HG03139 (cell line): Measurements from ENCODE around the gene LRWD1.
A peak's percentile ranks its signal among the peaks of the same experiment; 100 is the strongest.
"Not testable (repeated sequence)": the region's sequence is repeated elsewhere in the genome, so short reads cannot be mapped to it uniquely, and the experiment has no call there.

Experiments used
- ATAC-seq: cut with Tn5 transposase; IDR thresholded peaks from one replicate; pipeline ENCODE4 v1.9.1; 2021; ENCODE audit not compliant: unreplicated experiment

Gene LRWD1

GRCh38 chr7:102467581-102468477, 3.0 kb downstream of the LRWD1 start:
- no peak for ATAC-seq

- no peak for ATAC-seq
Measured at GRCh38 chr7:102468478-102469350, 3.9 kb downstream of the LRWD1 start.

GRCh38 chr7:102469351-102469971, 4.7 kb downstream of the LRWD1 start:
- no peak for ATAC-seq

DNA sequence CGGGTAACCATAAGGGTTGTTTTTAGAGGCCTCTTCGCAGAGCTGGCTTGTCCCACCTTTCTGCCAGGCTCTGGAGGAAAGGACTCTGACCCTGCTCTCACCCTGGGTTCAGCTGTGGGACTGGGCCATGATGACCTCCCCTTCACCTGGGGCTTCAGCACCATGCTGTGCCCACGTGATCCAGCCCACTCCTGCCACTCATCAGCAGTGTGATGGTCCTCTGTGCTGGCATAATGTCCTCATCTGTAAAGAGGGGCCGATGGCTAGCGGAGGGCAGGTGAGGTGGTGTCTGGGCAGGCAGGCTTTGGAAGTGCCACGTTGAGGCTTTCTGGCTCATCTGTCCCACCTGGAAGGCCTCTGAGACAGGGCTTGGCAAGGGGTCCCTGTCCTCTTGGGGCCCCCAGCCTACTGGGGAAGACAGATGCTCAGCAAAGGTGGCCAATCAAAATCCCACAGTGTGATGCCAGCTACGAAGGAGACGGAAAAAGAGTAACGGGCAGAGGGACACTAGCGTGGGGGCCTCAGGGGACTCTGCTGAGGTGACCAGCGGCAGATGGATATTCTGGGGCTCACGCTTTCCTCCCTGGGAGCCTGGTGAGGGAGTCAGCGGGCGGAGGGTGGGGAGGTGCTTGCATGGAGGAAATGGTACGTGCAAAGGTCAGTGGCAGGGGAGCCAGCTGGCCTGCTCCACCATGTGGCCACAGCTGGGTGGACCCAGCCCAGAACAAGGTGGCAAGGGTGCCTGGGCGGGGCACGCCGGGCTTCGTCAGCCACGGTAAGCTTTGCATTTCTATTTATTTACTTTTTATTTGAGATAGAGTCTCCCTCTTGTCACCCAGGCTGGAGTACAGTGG, 5.4 kb downstream of the LRWD1 start:
- no peak for ATAC-seq

- ATAC-seq: no peak
Measured at GRCh38 chr7:102471791-102472125, 7.0 kb downstream of the LRWD1 start.

- no peak for ATAC-seq
Measured at GRCh38 chr7:102472126-102473041, 7.6 kb downstream of the LRWD1 start.

DNA sequence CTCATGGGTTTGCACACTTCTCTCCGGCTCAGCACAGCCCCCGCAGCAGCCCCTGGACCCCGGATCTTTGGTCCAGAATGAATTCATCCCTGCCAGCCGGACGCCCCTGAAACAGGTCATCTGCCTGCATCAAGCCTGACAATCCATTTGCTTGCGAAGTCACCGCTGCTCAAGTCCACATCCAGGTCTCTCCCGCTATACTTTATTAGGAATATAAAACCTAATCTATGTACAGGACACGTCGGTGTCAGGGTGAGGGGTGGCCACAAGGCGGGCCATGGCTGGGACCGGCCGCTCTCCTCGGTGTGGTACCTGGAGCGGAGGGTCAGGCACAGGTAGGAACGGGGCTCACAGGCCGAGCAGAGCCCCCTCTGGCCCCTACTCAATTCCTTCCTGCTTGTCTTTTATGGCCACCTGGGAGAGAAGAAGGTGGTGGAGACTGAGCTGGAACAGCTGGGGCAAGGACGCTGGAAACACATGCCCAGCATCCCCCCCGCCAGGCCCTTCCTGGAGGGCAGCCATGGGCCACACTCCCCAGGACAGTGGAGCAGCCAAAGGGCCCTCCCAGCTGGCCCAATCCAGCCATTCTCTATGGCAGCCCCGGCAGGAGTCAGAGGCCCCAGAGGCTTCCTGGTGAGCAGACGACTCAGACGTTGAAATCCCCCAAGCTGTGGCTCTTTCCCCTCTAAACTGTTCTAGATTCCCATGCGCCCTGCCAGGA, 8.6 kb downstream of the LRWD1 start:
- ATAC-seq: no peak

DNA sequence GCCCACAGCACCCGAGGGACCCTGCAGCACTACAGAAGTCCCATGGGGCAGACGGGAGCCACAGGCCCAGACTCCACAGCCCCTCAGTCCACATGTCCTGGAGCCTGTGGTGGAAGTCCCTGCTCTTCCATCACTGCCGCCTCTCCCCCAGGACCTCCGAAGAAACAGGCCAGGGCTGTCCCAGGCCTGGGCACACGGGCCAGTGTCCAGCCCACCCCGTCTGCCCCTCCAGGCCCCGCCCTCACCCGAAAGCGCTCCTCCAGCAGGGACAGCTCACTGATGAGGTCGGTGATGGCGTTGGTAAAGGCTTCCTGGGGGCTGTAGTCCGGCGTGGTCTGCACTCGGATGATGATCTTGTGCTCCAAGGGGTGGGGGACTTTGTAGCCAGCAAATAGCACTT, 9.3 kb downstream of the LRWD1 start:
- not testable (repeated sequence) for ATAC-seq

DNA sequence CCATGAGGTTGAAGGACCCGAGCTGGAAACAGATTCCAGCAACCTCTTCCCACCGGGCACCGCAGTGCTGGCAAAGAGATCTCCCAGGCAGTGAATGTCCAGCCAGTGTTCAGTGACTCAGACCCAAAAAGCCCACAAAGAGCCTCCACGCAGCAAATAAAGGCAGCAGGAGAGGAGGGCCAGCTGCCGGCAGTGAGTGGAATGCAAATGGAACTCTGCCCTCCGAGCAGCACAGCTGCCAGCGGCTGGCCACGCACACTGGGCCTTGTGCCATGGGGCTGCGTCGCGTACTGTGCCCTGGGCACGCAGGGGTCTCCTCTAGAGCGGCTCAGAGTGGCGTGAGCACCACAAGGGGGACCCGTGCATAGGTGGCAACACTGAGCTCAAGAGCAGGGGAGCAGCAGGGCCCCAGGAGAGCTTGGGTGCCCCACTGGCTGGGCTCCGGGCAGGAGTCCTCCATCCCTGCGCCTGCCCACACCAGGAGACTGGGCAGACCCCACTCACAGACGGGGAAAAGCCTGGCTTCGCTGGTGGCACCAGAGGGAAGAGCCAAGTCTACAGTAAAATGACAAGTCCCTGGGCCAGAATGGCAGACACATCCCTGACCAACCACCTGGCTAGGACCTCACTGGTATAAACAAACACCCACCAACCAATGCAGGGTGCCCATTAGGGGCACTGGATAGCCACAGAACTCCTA, 10.1 kb downstream of the LRWD1 start:
- ATAC-seq: not testable (repeated sequence)

- peak; percentile 85 for ATAC-seq
Measured at GRCh38 chr7:102478314-102479208, 13.8 kb downstream of the LRWD1 start, which contains the start of gene POLR2J. POLR2J (minus strand) TSS chr7:102478922; CDS start chr7:102478860, 62 bp downstream.

- peak; percentile 17 for ATAC-seq
Measured at GRCh38 chr7:102479209-102479584, 14.4 kb downstream of the LRWD1 start.

GRCh38 chr7:102479982-102480637, 15.3 kb downstream of the LRWD1 start:
- not testable (repeated sequence) for ATAC-seq

DNA sequence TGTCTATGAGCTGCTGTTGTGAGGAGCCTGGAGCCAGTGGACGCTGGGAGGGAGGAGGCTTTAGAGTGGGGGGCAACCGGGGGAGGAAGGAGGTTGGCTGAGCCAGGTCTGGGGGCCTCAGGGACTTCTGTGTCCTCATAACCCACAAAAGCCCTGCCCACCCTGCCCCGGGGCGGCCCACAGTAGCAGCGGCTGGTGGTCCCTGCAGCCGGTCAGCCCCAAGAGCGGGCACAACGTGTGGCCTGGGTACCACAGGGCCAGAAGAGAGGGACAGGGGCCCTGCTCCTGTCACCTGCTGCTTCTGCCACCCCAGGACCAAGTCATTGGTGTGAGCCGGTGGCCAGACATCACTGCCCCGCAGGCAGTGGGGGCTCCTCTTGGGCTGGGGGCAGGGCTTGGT, 17.2 kb downstream of the LRWD1 start:
- not testable (repeated sequence) for ATAC-seq

- ATAC-seq: not testable (repeated sequence)
Measured at GRCh38 chr7:102484317-102484716, 19.5 kb downstream of the LRWD1 start.

GRCh38 chr7:102490529-102491075, 25.8 kb downstream of the LRWD1 start:
- peak; percentile 40 for ATAC-seq

DNA sequence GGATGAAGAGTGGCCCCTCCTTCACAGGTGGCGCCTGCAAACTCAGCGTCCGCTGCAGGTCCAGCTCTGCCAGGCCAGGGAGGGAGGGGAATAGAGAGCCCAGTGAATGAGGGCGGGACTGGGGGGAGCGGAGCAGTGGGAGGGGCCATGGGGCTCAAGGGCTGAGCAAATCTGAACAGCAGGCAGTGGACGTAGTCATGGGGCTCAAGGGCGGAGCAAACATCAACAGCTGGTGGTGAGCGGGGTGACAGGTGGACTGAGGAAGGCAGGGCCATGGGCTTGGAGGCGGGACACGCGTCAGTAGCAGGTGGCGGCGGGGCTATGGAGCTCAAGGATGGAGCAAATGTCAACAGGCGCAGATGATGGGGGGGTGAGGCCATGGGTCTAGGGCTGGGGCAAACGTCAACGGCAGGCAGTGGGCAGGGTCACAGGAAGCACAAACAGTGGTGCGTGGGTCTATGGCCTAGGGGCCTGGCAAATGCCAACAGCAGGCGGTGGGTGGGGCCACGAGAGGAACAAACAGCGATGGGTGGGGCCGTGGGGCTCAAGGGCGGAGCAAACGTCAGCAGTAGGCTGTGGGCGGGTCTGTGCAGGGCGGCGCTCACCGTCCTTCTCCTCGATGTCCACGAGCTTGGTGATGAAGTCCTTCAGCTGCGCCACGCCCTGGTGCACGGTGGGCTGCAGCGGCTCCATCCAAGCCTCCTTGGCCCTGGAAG, 28.6 kb downstream of the LRWD1 start:
- ATAC-seq: peak; percentile 40
